HepG2 (cell line): ENCODE results near the gene CDC34. TPM values are rescaled to one million over a fixed set of nuclear protein-coding genes. Genes with fewer than 3 reads are reported as not detected.
A peak's percentile ranks its signal among the peaks of the same experiment; 100 is the strongest.

Experiments
- ARHGAP35 ChIP-seq: sonication (generic); formaldehyde crosslinking; IDR thresholded peaks from 2 replicates; pipeline ENCODE4 v1.9.0; 2022; ENCODE audit warnings: mild to moderate bottlenecking, inconsistent platforms, moderate library complexity, missing genetic modification reagents, borderline replicate concordance
- CEBPG ChIP-seq: IDR thresholded peaks from 2 replicates; pipeline ENCODE4 v1.6.1; 2016
- CREB1 ChIP-seq, 2 experiments: fragments of 450-650 bp in 1 of 2; IDR thresholded peaks; 2 replicates each; pipeline ENCODE4 v1.6.1; 2016 to 2017; ENCODE audit warnings: control low read depth in 1 of 2, mild to moderate bottlenecking in 1 of 2, missing compliant biosample characterization in 1 of 2, missing genetic modification characterization in 1 of 2
- HNF1A ChIP-seq, 2 experiments: sonication (generic) in 1 of 2; formaldehyde crosslinking in 1 of 2; IDR thresholded peaks; 2 replicates each; pipeline versions ENCODE4 v1.4.0 to v1.6.1; 2016 to 2020; ENCODE audit warnings: borderline replicate concordance in 1 of 2, low read depth in 1 of 2, mild to moderate bottlenecking in 1 of 2, missing genetic modification reagents in 1 of 2
- HNRNPL ChIP-seq: fragments of 200-400 bp; formaldehyde crosslinking; IDR thresholded peaks from 2 replicates; pipeline ENCODE4 v1.6.1; 2017; ENCODE audit warnings: mild to moderate bottlenecking, low read depth, low read length
- KLF9 ChIP-seq: IDR thresholded peaks from 2 replicates; pipeline ENCODE4 v1.6.1; 2016; ENCODE audit warnings: low read depth
- MEIS2 ChIP-seq: sonication (generic); formaldehyde crosslinking; IDR thresholded peaks from 2 replicates; pipeline ENCODE4 v1.9.0; 2021; ENCODE audit warnings: mild to moderate bottlenecking, missing genetic modification reagents
- MIER3 ChIP-seq: IDR thresholded peaks from 2 replicates; pipeline ENCODE4 v1.6.1; 2016; ENCODE audit warnings: missing compliant biosample characterization, borderline replicate concordance
- NFKB2 ChIP-seq: sonication (generic); formaldehyde crosslinking; IDR thresholded peaks from 2 replicates; pipeline ENCODE4 v1.4.0; 2020; ENCODE audit warnings: missing genetic modification reagents, borderline replicate concordance
- RBFOX2 ChIP-seq: fragments of 200-400 bp; formaldehyde crosslinking; IDR thresholded peaks from 2 replicates; pipeline ENCODE4 v1.6.1; 2017; ENCODE audit warnings: low read depth, mild to moderate bottlenecking, low read length
- SAP130 ChIP-seq: IDR thresholded peaks from 2 replicates; pipeline ENCODE4 v1.6.1; 2016; ENCODE audit warnings: low read depth
- SKI ChIP-seq: fragments of 450-650 bp; IDR thresholded peaks from one replicate; pipeline ENCODE4 v1.6.1; 2018; ENCODE audit warnings: mild to moderate bottlenecking; ENCODE audit not compliant: partially characterized antibody
- SNAPC5 ChIP-seq: sonication (generic); formaldehyde crosslinking; IDR thresholded peaks from 2 replicates; pipeline ENCODE4 v1.8.1; 2023; ENCODE audit warnings: mild to moderate bottlenecking, missing genetic modification reagents, borderline replicate concordance
- ZFP91 ChIP-seq: sonication (generic); formaldehyde crosslinking; IDR thresholded peaks from 2 replicates; pipeline ENCODE4 v1.9.0; 2022; ENCODE audit warnings: missing genetic modification reagents, mild to moderate bottlenecking, borderline replicate concordance
- ZNF510 ChIP-seq: sonication (generic); formaldehyde crosslinking; IDR thresholded peaks from 2 replicates; pipeline ENCODE4 v1.4.0; 2020; ENCODE audit warnings: low read depth, mild to moderate bottlenecking, missing genetic modification reagents
- ZNF746 ChIP-seq: sonication (generic); formaldehyde crosslinking; IDR thresholded peaks from 2 replicates; pipeline ENCODE4 v1.8.0; 2022; ENCODE audit warnings: mild to moderate bottlenecking, missing genetic modification reagents
- ZNF773 ChIP-seq: sonication (generic); formaldehyde crosslinking; IDR thresholded peaks from 2 replicates; pipeline ENCODE4 v1.4.0; 2020; ENCODE audit warnings: missing genetic modification reagents, borderline replicate concordance
- polyA plus RNA-seq, 8 experiments: library from polyadenylated mRNA; depleted of rRNA in 3 of 8; stranded (reverse) in 7 of 8; unstranded in 1 of 8; fragments of >200 nt; fragmentation: Illumina TruSeq in 4 of 8; extraction: Trizol in 4 of 8; gene quantifications; 2 replicates each; pipeline versions ENCODE4 v1.2.1 to v1.2.3, GENCODE V29; 2011 to 2016; ENCODE audit warnings: low read depth in 4 of 8, missing spikeins in 1 of 8, mixed read lengths in 1 of 8; ENCODE audit not compliant: insufficient read depth in 1 of 8
- total RNA-seq, 5 experiments: library from RNA; depleted of rRNA; stranded (reverse); fragments of >200 nt; fragmentation: Illumina TruSeq; extraction: Trizol; gene quantifications; 2 replicates each; pipeline ENCODE4 v1.2.3, GENCODE V29; 2016; ENCODE audit warnings: low read depth in 1 of 5
- TF ChIP-seq, protein P1 (sequence below): sonication (generic); formaldehyde crosslinking; IDR thresholded peaks from 2 replicates; pipeline ENCODE4 v1.9.0; 2021; ENCODE audit warnings: missing genetic modification reagents, mild to moderate bottlenecking, borderline replicate concordance

CDC34 gene
- total and polyA plus RNA-seq, 2 of the 13 experiments (the other 11 are each of a cell fraction or from before 2014, with no cell fraction given), result 138 to 150 TPM

- TF ChIP-seq, protein P1, sequence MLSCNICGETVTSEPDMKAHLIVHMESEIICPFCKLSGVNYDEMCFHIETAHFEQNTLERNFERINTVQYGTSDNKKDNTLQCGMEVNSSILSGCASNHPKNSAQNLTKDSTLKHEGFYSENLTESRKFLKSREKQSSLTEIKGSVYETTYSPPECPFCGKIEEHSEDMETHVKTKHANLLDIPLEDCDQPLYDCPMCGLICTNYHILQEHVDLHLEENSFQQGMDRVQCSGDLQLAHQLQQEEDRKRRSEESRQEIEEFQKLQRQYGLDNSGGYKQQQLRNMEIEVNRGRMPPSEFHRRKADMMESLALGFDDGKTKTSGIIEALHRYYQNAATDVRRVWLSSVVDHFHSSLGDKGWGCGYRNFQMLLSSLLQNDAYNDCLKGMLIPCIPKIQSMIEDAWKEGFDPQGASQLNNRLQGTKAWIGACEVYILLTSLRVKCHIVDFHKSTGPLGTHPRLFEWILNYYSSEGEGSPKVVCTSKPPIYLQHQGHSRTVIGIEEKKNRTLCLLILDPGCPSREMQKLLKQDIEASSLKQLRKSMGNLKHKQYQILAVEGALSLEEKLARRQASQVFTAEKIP (CRISPR knock-in tag), result no peak
- TF ChIP-seq HNF1A (IDR thresholded peaks at IDR 0.05; ENCODE audit: low read depth) (no peak), HNF1A (CRISPR knock-in tag; IDR thresholded peaks at IDR 0.05; ENCODE audit: borderline replicate concordance) (peak; percentile 15; the same call in 1 of the 2 replicates), ARHGAP35 (CRISPR knock-in tag) (peak; percentile 54; the same call in 1 of the 2 replicates), KLF9 (CRISPR knock-in tag) (0 out of 2 replicates have a peak, but pooled peaks have one; percentile 55), CEBPG (no peak), ZNF510 (CRISPR knock-in tag) (no peak), NFKB2 (CRISPR knock-in tag) (peak; percentile 62; the same call in 1 of the 2 replicates), MIER3 (CRISPR knock-in tag) (0 out of 2 replicates have a peak, but pooled peaks have one; percentile 17), HNRNPL (peak; percentile 71; the same call in 1 of the 2 replicates), ZNF746 (peak; percentile 53), SNAPC5 (CRISPR knock-in tag) (0 out of 2 replicates have a peak, but pooled peaks have one; percentile 65), MEIS2 (peak; percentile 23; the same call in 1 of the 2 replicates), ZFP91 (CRISPR knock-in tag) (0 out of 2 replicates have a peak, but pooled peaks have one; percentile 59), RBFOX2 (peak; percentile 91), CREB1 (IDR thresholded peaks at IDR 0.05) (peak; percentile 15; the same call in 1 of the 2 replicates), CREB1 (CRISPR knock-in tag; IDR thresholded peaks at IDR 0.05) (no peak), SAP130 (CRISPR knock-in tag) (peak; percentile 77), ZNF773 (CRISPR knock-in tag) (no peak), SKI (no peak)
Observed at GRCh38 chr19:531009-531752, 379 bp upstream of the CDC34 start (continued).
